ENCODE results near the gene RPS6KA6. TPM values are rescaled to one million over a fixed set of nuclear protein-coding genes. Genes with fewer than 3 reads are reported as not detected.

The RPS6KA6 gene
- total RNA-seq: 1 to 10 TPM in 1 of 4 donors, under 1 TPM in 3; 0.69 to 1.8 (median 0.81) TPM

- ATAC-seq (ENCODE audit: low FRiP score): peak; percentile 53
- TF ChIP-seq, protein P1, sequence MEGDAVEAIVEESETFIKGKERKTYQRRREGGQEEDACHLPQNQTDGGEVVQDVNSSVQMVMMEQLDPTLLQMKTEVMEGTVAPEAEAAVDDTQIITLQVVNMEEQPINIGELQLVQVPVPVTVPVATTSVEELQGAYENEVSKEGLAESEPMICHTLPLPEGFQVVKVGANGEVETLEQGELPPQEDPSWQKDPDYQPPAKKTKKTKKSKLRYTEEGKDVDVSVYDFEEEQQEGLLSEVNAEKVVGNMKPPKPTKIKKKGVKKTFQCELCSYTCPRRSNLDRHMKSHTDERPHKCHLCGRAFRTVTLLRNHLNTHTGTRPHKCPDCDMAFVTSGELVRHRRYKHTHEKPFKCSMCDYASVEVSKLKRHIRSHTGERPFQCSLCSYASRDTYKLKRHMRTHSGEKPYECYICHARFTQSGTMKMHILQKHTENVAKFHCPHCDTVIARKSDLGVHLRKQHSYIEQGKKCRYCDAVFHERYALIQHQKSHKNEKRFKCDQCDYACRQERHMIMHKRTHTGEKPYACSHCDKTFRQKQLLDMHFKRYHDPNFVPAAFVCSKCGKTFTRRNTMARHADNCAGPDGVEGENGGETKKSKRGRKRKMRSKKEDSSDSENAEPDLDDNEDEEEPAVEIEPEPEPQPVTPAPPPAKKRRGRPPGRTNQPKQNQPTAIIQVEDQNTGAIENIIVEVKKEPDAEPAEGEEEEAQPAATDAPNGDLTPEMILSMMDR (IDR thresholded peaks at IDR 0.05): no peak
- no peak for DNase-seq (ENCODE audit: low spot score)
Measured at GRCh38 chrX:84187533-84188319, at the start of gene RPS6KA6. Gene RPS6KA6, minus strand, starts transcription at chrX:84188199. Its CDS starts 300 bp downstream, at chrX:84187899.

GRCh38 chrX:84224741-84225140 lies 36.7 kb upstream of the RPS6KA6 start:
- no peak for DNase-seq (ENCODE audit: low spot score)
- ATAC-seq (ENCODE audit: low FRiP score): no peak
- TF ChIP-seq, protein P1 (IDR thresholded peaks at IDR 0.05): no peak

- ATAC-seq (ENCODE audit: low FRiP score) (no peak), DNase-seq (ENCODE audit: low spot score) (no peak)
- TF ChIP-seq, protein P1 (IDR thresholded peaks at IDR 0.05): no peak
Measured at GRCh38 chrX:84223261-84223660, 35.3 kb upstream of the RPS6KA6 start.

DNA sequence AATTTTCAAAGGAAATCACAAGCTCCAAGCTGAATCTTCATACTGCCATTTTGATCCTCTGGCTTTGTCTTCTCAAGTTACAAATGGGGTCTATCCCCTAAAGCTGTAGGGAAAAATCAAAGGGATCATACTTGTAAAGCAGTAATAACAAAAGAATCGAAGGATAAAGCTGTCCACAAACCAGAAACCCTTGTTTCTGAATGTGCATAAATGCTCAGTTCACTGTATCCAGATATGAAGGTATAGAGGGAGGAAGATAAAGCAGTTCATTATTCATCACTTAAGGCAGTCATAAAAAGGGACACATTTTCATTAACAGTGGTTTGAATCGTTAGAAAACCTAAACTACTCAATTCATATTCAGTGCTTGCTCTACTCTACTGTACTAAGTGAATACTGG lies 33.2 kb upstream of the RPS6KA6 start:
- ATAC-seq (ENCODE audit: low FRiP score) (no peak), DNase-seq (ENCODE audit: low spot score) (no peak)
- TF ChIP-seq, protein P1 (IDR thresholded peaks at IDR 0.05): no peak

DNA sequence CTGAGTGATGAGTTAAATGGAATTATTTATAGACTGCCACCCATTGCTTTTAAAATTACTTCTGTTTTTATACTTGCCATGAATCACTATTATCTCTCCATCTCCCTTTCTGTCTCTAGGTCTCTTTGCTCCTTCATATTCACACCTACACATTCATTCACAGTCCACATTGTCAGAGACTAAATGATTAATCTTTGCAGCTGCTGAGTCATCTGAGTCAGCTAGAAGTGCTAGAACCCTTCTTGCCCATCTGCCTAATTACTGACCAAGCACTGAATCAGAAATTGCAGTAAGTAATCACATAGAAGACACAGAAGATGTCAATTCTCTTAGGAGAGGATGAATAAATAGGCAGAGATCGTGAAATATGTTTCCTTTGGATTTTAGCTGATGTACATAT lies 31.6 kb upstream of the RPS6KA6 start:
- no peak for ATAC-seq (ENCODE audit: low FRiP score)
- no peak for DNase-seq (ENCODE audit: low spot score)
- TF ChIP-seq, protein P1 (IDR thresholded peaks at IDR 0.05): no peak

- DNase-seq (ENCODE audit: low spot score): no peak
Measured at GRCh38 chrX:84218726-84219125, 30.7 kb upstream of the RPS6KA6 start.

More at GRCh38 chrX:84218726-84219125, 30.7 kb upstream of the RPS6KA6 start:
- TF ChIP-seq, protein P1 (IDR thresholded peaks at IDR 0.05): no peak
- no peak for ATAC-seq (ENCODE audit: low FRiP score)
